ENCODE measurements around the gene PPARA.

PPARA gene

DNA sequence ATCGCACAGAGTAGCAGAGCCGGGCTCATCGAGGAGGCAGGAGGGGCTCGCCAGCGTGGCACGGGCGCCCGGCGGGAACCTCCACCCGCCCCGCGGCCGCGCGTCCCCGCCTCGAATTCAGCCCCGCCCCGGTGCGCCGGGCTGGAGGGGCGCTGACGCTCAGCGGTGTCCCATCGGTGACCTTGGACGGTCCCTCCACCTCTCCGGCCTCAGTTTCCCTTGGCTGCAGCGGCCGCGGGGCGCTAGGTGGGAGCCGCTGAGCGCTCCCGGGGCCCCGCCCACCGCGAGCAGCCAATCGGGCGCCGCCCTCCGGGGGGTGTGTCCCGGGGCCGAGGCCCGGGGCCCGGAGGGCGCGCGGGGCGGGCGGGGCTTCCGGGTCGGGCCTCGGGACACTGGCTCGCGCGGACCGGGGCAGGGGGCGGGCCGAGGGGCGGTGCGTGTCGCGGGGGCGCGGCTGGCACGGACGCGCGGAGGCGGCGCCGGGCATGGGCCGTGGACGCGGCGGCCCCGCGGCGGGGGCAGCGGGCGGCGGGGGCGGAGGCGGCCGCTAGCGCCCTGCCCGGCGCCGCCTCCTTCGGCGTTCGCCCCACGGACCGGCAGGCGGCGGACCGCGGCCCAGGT, at the start of gene PPARA:
PPARA (plus strand) TSS at position 493 of the 621 bp plus-strand sequence. CDS start 47,858 bp downstream, outside the sequence.
- Histone ChIP-seq H3K27me3 (replicated peaks; ENCODE audit: control insufficient read depth, insufficient read depth, low read length) (peaks cover 6% of the 10 kb centered on the region), H3K9me3 (ENCODE audit: control insufficient read depth, low read length) (no peaks in the 10 kb centered on the region), H3K4me3 (ENCODE audit: low read length) (peak within 1 kb of the TSS; percentile 84), H3K36me3 (ENCODE audit: control insufficient read depth, insufficient read depth, low read length, severe bottlenecking) (peaks cover 7% of the 10 kb centered on the region), H3K4me1 (ENCODE audit: control insufficient read depth, insufficient read depth, low read length) (peaks cover 33% of the 10 kb centered on the region), H3K9ac (ENCODE audit: low read length) (peak within 1 kb of the TSS; percentile 95)
- DNase-seq (ENCODE audit: low read depth), result peak; percentile 94

DNA sequence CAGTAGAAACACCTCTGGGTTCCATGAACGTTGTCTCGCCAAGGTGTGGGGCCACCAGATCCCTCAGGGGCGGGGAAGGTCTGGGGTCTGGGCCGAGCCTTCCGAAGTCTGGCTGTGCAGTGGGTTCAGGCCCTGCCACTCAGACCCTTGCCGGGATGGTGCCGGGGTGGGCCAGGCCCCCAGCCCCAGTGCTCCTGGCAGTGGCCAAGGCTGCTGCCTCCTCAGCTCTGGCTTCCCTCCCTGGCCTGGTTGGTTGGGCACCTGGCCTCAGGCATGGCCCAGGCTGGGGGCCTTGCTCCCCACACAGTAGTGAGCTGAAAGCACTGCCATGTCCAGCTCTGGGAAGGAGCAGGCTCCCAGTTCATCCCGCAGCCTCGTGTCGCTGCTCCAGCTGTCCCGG, 48.2 kb upstream of the PPARA start:
- no peak for DNase-seq (ENCODE audit: low read depth)
- Histone ChIP-seq H3K4me3 (ENCODE audit: low read length) (no peak overlapping the region), H3K4me1 (ENCODE audit: control insufficient read depth, insufficient read depth, low read length) (peaks cover 69% of the 10 kb centered on the region), H3K36me3 (ENCODE audit: control insufficient read depth, insufficient read depth, low read length, severe bottlenecking) (peaks cover 91% of the 10 kb centered on the region), H3K9me3 (ENCODE audit: control insufficient read depth, low read length) (no peaks in the 10 kb centered on the region), H3K9ac (ENCODE audit: low read length) (peak overlapping the region; percentile 33), H3K27me3 (replicated peaks; ENCODE audit: control insufficient read depth, insufficient read depth, low read length) (no peaks in the 10 kb centered on the region)

DNA sequence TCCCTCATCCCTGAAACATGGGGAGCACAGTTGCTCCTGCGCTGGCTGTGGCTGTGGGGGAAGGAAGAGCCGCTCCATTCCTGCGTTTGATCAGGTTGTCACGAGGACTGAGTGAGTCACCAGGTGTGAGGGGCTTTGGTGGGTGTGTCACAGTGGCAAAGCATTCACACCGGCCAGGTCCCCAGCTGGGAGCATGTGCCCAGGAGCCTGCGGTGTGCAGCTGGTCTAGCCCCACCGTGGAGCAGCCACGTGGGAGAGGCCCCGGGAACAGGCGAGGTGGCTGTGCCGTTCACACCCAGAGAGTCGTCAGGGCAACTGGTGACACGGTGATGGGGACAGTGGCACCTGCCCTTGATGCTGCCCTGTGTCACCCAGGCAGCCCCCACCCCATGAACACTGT, 47.6 kb upstream of the PPARA start:
- Histone ChIP-seq H3K9ac (ENCODE audit: low read length) (peak overlapping the region; percentile 54), H3K4me3 (ENCODE audit: low read length) (no peak overlapping the region), H3K9me3 (ENCODE audit: control insufficient read depth, low read length) (no peaks in the 10 kb centered on the region), H3K36me3 (ENCODE audit: control insufficient read depth, insufficient read depth, low read length, severe bottlenecking) (peaks cover 89% of the 10 kb centered on the region), H3K27me3 (replicated peaks; ENCODE audit: control insufficient read depth, insufficient read depth, low read length) (no peaks in the 10 kb centered on the region), H3K4me1 (ENCODE audit: control insufficient read depth, insufficient read depth, low read length) (peaks cover 70% of the 10 kb centered on the region)
- no peak for DNase-seq (ENCODE audit: low read depth)

DNA sequence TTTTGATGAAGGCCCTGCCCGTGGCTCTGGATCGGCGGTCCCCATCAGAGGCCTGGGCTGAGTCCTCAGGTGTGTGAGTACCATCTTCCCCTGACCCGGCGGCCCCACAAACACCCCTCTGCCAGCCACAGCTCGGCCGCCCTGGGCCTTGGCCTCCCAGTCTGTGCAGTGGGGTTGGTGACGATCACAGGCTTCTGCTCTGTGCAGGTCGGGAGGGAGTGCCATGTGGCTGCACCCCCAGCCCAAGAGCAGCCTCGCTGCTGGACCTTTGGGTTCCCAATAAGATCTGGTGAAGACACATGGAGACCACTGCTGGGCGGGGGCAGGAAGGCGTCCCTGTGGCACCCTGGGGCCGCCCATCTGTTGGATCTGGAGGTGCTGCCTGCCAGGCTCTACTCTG, 47.1 kb upstream of the PPARA start:
- peaks cover 70% of the 10 kb centered on the region for H3K4me1 ChIP-seq (ENCODE audit: control insufficient read depth, insufficient read depth, low read length)
- H3K27me3 ChIP-seq (replicated peaks; ENCODE audit: control insufficient read depth, insufficient read depth, low read length), result no peaks in the 10 kb centered on the region
- peaks cover 89% of the 10 kb centered on the region for H3K36me3 ChIP-seq (ENCODE audit: control insufficient read depth, insufficient read depth, low read length, severe bottlenecking)
- no peak overlapping the region for H3K4me3 ChIP-seq (ENCODE audit: low read length)
- H3K9ac ChIP-seq (ENCODE audit: low read length), result peak overlapping the region; percentile 54
- H3K9me3 ChIP-seq (ENCODE audit: control insufficient read depth, low read length), result no peaks in the 10 kb centered on the region
- DNase-seq (ENCODE audit: low read depth), result no peak

DNA sequence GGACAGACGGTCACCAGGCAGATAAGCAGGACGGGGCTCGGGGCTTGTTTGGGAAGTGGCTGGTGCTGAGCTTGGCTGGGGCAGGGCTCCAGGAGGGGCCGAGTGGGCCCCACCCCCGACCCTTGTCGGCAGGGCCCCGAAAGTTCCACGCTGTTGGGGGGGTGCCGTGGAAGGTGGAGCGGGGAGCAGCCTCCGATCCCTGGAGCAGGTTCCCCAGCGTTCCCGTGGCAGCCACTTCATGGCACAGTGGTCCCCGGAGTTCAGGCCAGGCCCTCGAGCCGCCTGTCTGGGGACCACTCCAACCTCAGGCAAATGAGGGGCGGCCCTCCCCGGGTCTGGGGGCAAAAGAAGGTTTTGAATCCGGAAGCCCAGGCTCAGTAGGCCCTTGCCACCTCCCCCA, 46.7 kb upstream of the PPARA start:
- H3K4me3 ChIP-seq (ENCODE audit: low read length), result no peak overlapping the region
- DNase-seq (ENCODE audit: low read depth), result no peak
- H3K4me1 ChIP-seq (ENCODE audit: control insufficient read depth, insufficient read depth, low read length), result peaks cover 70% of the 10 kb centered on the region
- peak overlapping the region; percentile 54 for H3K9ac ChIP-seq (ENCODE audit: low read length)
- H3K27me3 ChIP-seq (replicated peaks; ENCODE audit: control insufficient read depth, insufficient read depth, low read length), result no peaks in the 10 kb centered on the region
- no peaks in the 10 kb centered on the region for H3K9me3 ChIP-seq (ENCODE audit: control insufficient read depth, low read length)
- H3K36me3 ChIP-seq (ENCODE audit: control insufficient read depth, insufficient read depth, low read length, severe bottlenecking), result peaks cover 86% of the 10 kb centered on the region

DNA sequence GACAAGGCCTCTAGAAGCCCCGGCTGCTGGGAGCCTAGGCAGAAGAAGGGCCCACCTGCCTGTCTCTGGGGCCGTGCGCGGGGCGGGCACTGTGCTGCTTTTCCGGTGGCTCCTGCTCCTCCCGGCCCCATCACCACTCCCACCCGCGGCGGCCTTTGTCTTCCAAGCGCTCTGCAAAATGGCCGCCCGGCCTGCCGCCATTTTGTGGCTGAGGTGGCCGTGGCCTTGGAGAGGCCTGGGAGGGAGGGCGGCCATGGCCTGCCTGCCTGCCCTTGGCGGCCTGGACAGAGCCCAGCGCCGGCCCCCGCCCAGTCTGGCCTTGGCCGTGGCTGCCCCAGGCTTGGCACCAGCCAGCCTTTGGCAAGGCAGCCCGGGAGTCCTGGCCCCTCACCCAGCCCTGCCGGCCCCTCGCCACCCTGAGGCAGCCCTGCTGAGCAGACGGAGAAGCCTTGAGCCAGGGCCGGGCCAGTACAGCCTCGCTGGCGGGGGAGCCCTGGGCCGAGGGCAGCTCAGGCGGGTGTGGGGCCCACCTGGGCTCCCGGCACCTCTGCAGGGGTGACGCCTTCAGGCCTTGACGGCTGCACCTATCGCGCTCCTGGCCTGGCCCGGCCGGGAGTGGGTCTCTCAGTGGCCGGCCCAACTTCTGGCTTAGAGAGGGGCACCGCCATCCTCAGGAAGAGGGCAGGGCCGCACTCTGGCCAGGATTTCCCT, 46.0 kb upstream of the PPARA start:
- Histone ChIP-seq H3K9me3 (ENCODE audit: control insufficient read depth, low read length) (no peaks in the 10 kb centered on the region), H3K9ac (ENCODE audit: low read length) (peak overlapping the region; percentile 72), H3K36me3 (ENCODE audit: control insufficient read depth, insufficient read depth, low read length, severe bottlenecking) (peaks cover 81% of the 10 kb centered on the region), H3K4me3 (ENCODE audit: low read length) (no peak overlapping the region), H3K4me1 (ENCODE audit: control insufficient read depth, insufficient read depth, low read length) (peaks cover 72% of the 10 kb centered on the region), H3K27me3 (replicated peaks; ENCODE audit: control insufficient read depth, insufficient read depth, low read length) (no peaks in the 10 kb centered on the region)
- no peak for DNase-seq (ENCODE audit: low read depth)

DNA sequence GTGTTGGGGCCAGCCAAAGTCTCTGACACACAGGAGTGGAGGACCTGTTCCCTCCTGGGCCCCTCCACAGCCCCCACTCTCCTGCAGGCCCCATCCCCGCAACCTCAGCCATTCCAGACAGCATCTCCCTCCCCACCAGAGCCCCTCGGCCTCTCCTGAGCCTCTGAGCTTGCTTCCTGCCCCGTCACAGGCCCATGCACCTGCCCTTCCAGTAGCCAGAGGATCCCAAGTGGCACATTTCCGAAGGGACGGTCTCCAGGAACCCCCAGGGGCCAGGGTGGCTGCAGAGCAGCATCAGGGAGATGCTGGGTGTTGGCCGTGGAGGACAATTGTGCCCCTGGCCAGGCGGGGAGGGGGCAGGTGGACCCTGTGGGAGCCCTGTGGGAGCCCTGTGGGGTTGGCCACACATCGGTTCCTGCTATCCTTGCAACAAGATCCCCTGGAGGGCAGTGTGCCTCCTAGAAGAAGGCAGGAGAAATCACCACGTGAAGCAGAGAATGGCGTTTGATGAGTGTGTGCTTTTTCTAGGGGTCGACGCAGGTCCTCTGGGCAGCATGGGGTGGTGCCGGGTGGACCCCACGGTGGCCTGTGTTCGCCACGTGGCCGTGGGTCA, 45.3 kb upstream of the PPARA start:
- DNase-seq (ENCODE audit: low read depth), result no peak
- H3K4me3 ChIP-seq (ENCODE audit: low read length), result no peak overlapping the region
- no peaks in the 10 kb centered on the region for H3K9me3 ChIP-seq (ENCODE audit: control insufficient read depth, low read length)
- H3K27me3 ChIP-seq (replicated peaks; ENCODE audit: control insufficient read depth, insufficient read depth, low read length), result no peaks in the 10 kb centered on the region
- peak overlapping the region; percentile 72 for H3K9ac ChIP-seq (ENCODE audit: low read length)
- peaks cover 81% of the 10 kb centered on the region for H3K36me3 ChIP-seq (ENCODE audit: control insufficient read depth, insufficient read depth, low read length, severe bottlenecking)
- peaks cover 72% of the 10 kb centered on the region for H3K4me1 ChIP-seq (ENCODE audit: control insufficient read depth, insufficient read depth, low read length)

DNA sequence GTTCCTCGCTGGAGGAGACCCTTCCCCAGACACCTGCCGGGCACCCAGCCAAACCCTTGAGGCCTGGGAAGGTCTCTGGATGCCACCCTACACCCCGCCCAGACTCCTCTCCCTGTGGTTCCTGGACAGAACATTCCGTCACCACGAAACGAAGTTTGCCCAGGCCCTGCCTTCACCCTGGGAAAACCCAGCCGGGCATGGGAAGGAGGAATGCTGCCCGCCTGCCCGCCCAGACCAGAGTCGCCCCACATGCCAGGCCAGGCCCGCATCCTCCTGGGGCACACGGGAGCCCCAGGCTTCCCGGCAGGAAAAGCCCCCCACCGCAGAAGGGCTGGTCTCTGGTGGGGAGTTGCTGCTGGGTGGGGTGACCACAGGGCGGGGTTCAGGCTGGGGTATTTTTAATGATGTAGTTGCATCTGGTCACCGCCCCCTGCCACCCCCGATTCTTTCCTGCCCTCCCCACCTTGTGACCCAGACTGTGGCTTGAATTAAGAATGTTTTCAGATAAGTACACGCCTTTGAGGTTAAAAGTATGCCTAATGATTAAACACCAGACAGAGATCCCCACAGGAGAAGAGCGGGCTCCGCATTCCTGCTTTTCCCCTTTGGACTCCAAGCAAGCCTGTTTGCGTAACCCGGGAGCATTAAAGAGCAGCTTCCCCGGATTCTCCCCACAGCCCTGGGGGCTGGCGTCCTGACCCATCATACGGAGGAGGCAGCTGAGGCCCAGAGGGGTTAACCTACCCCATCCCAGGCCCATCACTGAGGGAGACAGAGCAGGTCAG, 44.6 kb upstream of the PPARA start:
- H3K4me3 ChIP-seq (ENCODE audit: low read length), result no peak overlapping the region
- H3K9ac ChIP-seq (ENCODE audit: low read length), result peak overlapping the region; percentile 72
- H3K27me3 ChIP-seq (replicated peaks; ENCODE audit: control insufficient read depth, insufficient read depth, low read length), result no peaks in the 10 kb centered on the region
- peaks cover 77% of the 10 kb centered on the region for H3K4me1 ChIP-seq (ENCODE audit: control insufficient read depth, insufficient read depth, low read length)
- H3K36me3 ChIP-seq (ENCODE audit: control insufficient read depth, insufficient read depth, low read length, severe bottlenecking), result peaks cover 81% of the 10 kb centered on the region
- DNase-seq (ENCODE audit: low read depth), result peak; percentile 27
- no peaks in the 10 kb centered on the region for H3K9me3 ChIP-seq (ENCODE audit: control insufficient read depth, low read length)

DNA sequence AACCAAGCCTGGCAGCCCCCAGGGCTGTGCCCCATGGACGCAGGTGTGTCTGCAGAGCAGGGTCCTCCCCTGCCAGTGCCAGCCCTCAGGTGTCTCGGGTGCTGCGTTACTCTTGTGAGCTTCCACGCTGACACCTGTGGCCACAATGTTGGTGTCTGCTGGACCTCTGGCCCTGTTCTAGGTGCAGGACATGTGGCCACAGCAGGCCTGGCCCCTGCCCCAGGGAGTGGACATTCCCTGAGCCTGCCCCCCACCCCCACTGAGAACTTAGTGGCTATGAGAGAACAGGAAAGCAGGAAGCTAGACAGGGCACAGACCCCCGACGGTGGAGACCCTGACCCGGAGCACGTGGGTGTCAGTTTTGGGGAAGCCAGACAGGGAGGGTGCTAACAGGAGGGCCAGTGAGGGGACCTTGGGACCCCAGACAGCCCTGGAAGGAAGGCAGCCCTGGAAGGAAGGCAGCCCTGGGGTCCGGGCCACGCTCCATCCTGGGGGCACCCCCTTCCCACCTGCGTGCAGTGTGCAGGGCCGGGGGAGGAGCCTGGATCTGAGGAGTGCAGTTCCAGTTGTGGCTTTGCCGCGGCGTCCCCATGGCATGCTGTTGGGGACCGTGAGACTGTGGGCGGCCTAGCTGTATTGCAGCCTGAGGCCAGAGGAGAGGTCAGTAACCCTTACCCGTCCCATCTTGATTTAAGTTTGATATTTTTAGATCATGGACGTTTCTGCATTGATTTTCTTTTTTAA, 43.9 kb upstream of the PPARA start:
- Histone ChIP-seq H3K36me3 (ENCODE audit: control insufficient read depth, insufficient read depth, low read length, severe bottlenecking) (peaks cover 78% of the 10 kb centered on the region), H3K9me3 (ENCODE audit: control insufficient read depth, low read length) (no peaks in the 10 kb centered on the region), H3K4me3 (ENCODE audit: low read length) (no peak overlapping the region), H3K4me1 (ENCODE audit: control insufficient read depth, insufficient read depth, low read length) (peaks cover 81% of the 10 kb centered on the region), H3K9ac (ENCODE audit: low read length) (peak overlapping the region; percentile 72), H3K27me3 (replicated peaks; ENCODE audit: control insufficient read depth, insufficient read depth, low read length) (no peaks in the 10 kb centered on the region)
- no peak for DNase-seq (ENCODE audit: low read depth)

DNA sequence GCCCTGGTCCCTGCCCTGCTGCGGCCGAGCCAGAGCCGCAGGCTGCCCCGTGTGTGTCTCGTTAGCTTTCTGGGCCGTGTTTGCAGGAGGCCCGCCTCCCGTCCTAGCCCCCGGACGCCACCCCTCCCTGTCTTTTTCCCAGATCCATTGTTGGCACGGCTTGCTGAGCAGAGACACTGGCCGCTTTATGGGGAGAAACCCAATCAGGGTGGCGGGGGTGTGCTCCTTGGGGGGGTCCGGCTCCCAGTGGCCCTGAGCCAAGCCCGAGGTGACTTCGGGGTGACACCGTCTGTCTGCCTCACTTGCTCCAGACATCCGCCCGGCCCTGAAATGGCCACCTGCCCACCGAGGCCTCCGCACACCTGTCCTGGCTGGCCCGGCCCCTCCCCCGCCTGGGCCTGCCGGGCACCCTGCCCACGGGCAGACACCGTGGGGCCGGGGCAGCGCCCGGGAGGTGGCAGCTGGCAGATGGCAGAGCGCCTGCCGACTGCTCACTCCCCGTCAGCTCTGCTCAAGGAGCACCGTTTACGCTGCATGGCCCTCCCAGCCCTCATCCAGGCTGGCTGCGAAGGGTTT, 43.1 kb upstream of the PPARA start:
- peaks cover 78% of the 10 kb centered on the region for H3K36me3 ChIP-seq (ENCODE audit: control insufficient read depth, insufficient read depth, low read length, severe bottlenecking)
- no peak for DNase-seq (ENCODE audit: low read depth)

More for the DNA sequence above, 43.1 kb upstream of the PPARA start:
- Histone ChIP-seq H3K27me3 (replicated peaks; ENCODE audit: control insufficient read depth, insufficient read depth, low read length) (no peaks in the 10 kb centered on the region), H3K4me3 (ENCODE audit: low read length) (no peak overlapping the region), H3K9ac (ENCODE audit: low read length) (peak overlapping the region; percentile 72), H3K9me3 (ENCODE audit: control insufficient read depth, low read length) (no peaks in the 10 kb centered on the region), H3K4me1 (ENCODE audit: control insufficient read depth, insufficient read depth, low read length) (peaks cover 85% of the 10 kb centered on the region)
